ENCODE results near the gene ASTN2. TPM values are rescaled to one million over a fixed set of nuclear protein-coding genes. Genes with fewer than 3 reads are reported as not detected.

Gene ASTN2
- total RNA-seq, 1 donor from 2014 or later: 5.4 TPM

DNA sequence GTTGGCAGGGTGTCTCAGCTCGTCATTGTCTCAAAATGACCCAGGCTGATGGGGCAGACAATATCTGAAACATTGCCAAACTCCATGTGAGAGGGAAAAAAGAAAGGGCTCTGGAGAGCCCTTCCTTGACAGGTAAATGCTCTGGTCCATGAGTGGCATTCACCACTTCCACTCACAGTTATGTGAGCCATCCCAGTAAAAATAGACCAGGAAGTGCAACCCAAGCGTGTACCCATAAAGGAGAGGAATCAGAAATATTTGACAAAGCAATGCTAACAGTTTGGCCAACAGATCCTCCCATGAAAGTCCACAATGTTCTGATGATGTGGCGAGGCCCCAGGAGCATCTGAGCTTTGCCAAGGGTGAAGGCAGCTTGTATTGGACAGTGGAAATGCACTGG, 49.4 kb downstream of the ASTN2 start:
- intact Hi-C loops (cut with micrococcal nuclease): no loop called here

DNA sequence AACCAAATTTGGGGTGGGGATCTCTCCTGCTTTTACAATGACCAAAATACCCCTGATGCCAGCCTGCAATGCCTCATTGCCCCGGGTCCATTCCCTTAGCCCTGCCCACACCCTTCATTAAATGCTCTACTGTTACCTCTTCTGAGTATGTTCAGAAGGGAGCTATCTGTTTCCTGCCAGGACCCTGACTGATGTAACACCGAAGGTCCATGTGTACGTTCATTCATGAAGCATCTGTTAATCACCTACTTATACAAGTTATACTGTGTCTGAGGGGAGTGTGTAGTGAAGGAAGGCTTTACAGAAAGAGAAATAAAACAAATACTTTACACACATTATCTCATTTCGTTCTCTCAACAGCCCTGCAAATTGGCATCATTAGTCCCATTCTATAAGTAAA, 51.9 kb downstream of the ASTN2 start:
- intact Hi-C loops (cut with micrococcal nuclease): no loop called here

- intact Hi-C loops (cut with micrococcal nuclease): no loop called here
These were observed 54.9 kb downstream of the ASTN2 start for GRCh38 chr9:117359910-117360309.

DNA sequence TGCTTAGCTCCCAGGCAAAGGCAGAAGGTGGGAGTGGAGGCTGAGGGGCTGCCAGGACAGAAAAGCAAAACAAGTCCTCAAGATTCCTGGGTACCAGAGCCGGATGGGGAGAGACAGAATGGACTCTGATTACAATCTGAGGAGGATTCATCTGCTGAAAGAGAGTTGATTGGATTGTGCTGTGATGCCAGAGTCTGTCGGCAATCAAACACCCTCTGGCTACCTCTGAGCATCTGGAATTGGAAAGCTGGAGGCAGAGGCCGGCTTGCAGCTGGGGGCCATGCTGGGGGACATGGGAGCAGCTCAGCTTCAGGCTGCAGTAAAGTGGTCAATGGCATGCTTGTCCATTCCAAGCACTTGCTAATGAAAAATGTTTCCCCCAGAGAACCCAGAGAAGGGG, 59.3 kb downstream of the ASTN2 start:
- intact Hi-C loops (cut with micrococcal nuclease): no loop called here

DNA sequence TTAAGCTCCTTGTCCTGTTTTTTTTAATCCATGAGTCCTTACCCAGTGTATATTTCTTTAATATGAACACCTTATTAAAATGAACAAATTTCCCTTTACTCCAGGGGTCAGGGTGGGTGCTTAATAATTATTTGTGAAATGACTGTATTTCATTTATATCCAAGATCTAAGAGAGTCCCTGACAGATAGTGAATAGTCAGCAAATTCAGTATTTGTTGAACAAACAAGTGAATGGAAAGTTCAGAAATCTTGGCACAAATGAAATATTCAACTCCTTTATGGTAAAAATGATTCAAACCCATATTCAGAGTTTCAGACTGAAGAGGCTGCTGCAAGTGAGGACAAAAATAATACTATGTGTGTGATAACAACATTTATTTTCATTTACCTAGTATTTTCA, 59.9 kb downstream of the ASTN2 start:
- intact Hi-C loops (cut with micrococcal nuclease): no loop called here

DNA sequence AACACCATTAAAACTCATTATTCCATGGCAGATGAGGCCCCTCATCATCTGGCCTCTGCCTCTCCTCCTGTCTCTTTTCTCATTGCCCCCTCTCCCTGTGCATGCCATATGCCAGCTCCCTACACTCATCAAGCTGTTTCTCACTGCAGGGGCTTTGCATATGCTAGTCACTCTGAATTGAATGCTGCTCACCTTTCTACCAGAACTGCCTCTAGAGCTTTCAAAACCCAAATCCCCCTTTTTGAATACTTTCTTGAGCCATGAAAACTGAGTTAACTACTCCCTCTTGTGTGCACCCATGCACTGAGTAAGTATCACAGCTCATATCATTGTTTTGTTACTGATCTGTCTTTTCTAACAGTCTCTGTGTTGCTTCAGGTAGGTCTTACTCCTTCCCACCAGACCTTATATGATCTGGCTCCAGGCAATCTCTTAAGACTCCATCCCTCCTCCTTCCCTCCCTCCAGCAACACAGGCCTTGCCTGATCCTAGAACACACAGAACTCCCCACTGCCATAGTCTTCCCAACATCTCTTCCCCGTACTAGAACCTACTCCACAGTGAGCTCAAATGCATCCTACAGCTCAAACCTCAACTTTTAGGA, 60.5 kb downstream of the ASTN2 start:
- intact Hi-C loops (cut with micrococcal nuclease): no loop called here

DNA sequence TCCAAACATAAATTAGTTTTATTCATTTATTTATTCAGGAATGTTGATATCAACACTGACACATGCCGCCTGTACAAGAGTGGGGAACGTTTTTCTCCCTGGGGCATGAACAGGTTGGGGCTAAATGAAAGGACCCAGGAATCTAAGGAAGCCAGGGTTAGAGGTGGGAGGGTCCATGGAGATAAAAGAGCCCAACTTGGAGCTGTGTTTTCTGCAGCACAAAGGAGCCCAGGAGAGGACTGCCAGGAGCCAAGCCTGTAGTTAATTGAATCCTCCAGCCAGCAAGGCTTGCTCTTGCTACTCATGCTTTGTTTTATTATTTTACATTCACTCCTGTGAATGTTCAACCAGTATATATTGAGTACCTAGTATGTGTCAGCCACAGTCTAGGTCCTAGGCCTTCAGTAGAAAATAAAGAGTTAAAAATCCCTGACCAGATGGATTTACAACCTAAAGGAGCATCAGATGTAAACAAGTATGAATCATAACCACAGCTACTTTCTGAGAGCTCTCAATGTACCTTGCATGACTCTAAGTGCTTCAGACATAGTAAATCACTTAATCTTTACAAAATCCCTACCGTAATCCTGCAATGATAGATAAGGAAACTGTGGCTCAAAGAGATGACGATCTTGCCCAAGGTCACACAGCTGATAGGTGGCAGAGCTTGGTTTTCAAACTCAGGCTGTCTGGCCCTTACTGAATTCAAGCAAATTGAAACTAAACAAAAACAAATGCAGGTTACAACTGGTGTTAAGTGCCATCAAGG, 69.8 kb downstream of the ASTN2 start:
- intact Hi-C loops (cut with micrococcal nuclease): no loop called here

GRCh38 chr9:117343427-117343826, 71.4 kb downstream of the ASTN2 start:
- intact Hi-C loops (cut with micrococcal nuclease): no loop called here

DNA sequence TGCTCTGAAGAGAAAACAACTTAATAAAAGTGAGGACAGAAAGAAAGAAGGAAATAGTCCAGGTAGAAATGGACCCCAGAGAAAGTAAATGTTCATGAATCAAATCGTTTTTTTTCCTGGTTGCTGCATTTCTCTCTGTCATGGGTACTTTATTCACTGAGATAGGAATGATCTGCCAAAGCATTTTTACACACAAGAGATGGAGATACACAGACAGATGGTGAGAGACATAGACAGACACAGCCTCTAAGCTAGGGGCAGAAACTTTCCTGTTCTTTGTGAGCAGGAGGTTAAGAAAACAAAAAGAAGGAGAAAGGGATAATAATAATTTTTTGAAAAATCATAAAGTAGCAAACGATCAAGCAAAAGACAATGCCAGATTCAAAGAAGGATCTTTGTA, 73.7 kb downstream of the ASTN2 start:
- intact Hi-C loops (cut with micrococcal nuclease): no loop called here

DNA sequence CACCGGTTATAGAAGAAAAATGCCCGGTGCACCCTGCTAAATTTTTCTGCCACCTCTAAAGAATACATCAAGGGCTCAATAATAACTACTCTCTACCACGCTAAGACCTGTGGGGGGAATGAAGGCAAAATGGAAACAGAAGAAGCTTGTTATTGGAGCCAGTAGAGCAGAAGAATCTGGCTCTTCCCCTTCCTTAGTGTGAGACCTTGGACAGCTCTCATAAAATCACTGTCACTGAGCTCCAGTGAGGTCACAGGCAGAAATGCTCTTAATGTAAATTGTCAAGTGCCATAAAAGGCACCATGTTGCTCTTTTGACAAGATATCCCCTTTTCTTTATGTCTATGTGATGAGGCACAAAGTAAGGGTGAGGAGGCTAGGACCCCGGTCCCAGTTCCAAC, 74.4 kb downstream of the ASTN2 start:
- intact Hi-C loops (cut with micrococcal nuclease): no loop called here

DNA sequence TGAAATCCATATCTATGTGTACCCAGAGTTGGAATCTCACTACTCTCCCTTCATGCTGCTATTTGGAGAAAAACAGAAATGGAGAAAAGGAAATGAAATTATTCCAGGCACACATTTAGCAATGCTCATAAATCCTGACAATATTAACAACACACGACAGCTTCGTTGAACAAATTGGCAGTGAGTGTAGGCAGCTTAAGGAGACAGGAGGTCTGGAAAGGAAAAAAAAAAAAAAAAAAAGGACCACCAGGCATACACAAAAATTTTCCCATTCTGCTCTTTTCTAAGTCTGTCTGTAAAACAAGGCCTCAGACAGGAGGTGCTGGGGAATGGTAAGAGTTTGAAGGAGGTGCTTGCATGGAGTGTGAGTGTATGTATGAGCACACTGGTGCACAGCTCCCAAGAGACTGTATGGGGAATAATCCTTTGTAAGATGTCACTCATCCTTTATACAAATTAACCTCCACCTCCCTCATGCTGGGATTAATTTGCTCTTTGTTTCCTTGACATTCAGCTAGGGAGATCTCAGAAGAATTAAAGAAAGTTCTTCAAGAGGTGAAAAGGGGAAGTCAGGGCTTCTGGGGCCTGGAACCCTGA, 78.9 kb downstream of the ASTN2 start:
- intact Hi-C loops (cut with micrococcal nuclease): no loop called here

DNA sequence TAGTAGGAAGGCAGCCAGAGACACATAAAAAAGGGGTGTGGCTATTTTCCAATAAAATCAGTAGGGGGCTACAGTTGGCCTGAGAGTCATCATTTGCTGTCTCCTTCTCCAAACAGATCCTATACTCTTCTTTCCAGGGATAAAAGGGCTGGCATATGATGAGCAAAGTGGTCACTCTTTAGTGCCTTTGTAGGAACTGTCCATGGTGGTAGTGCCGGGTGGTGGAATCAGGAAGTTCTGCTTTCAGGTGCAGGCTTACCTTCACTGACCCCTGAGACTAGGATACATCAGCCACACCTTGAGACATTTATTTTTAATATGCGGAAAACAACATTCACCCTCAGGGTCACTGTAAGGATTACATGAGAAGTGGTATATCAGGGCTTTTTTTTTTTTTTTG, 80.8 kb downstream of the ASTN2 start:
- intact Hi-C loops (cut with micrococcal nuclease): no loop called here

DNA sequence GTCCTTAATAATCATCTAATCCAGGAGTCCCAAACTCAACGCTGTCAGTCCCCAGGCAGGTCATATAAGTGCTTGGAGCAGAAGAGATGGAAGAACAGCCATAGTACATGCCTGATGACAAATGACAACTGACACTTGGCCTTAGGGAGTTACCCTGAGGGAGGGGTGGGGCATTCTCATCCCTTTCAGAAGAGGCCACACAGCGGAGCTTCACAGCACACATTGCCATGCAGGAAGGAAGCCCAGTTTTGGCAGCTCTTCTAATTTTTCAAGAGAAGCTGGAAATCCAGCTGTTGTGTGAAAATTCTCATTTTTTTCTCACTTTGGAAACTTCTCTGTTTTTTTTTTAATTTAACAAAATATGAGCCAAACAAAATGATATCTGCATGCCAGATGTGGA, 89.0 kb downstream of the ASTN2 start:
- intact Hi-C loops (cut with micrococcal nuclease): no loop called here

- intact Hi-C loops (cut with micrococcal nuclease): no loop called here
These were observed 89.6 kb downstream of the ASTN2 start for GRCh38 chr9:117325110-117325731.

GRCh38 chr9:117323390-117323789, 91.5 kb downstream of the ASTN2 start:
- intact Hi-C loops (cut with micrococcal nuclease): no loop called here

GRCh38 chr9:117317192-117317591, 97.7 kb downstream of the ASTN2 start:
- intact Hi-C loops (cut with micrococcal nuclease): no loop called here

DNA sequence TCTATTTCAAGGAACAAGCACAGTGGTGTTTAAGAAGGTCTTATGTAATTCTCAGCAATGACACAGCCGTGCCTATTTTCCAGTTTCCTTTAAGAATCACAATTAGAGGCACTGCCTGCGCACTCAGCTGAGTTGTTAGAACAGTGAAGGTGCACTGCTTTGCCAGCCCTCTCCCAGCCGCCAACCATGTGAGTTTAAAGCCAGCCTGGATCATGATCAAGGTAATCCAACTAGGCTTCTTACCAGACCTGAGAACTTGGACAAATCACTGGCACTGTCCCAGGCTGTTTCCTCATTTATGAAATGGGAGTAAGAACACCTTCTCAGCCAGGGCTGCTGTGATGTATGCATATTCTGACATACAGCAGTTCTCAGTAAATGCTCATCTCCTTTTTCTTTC, 99.6 kb downstream of the ASTN2 start:
- intact Hi-C loops (cut with micrococcal nuclease): no loop called here

DNA sequence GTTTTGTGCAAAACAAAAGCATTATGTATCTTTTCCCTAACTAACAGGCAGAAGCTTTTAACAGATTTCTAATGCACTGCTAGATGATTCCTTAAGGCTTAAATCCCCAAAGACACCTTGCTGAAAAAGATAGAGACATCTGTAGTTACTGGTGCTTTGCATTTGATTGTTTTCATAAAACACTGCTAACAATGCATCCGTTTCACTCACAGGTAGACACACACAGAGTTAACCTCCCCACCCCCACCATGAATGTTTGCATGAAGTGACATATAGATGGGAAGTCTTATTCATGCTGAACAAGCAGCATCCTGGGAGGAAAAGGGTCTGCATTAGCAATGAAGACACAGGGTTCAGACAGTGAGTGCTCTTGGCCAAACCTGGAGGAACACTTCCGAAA, 100.9 kb downstream of the ASTN2 start:
- intact Hi-C loops (cut with micrococcal nuclease): no loop called here

DNA sequence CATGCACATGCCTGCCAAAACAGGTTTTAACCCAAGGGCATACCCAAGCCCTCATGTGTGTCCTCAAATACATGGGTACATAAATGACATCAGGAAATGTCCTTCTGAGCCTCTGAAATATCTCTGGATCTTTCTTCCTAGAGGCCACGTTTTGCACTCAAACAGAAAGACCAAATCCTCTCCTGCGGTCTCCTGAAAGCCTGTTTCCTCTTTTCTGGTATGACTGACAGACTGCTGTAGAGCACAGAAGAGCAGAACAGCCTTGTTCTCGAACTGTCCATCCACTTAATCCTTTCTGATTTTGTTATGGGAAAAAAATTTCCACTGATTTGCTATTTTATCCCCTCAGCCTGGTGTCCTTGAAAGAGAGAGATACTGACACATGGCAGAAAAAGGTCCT, 107.2 kb downstream of the ASTN2 start:
- intact Hi-C loops (cut with micrococcal nuclease): no loop called here

DNA sequence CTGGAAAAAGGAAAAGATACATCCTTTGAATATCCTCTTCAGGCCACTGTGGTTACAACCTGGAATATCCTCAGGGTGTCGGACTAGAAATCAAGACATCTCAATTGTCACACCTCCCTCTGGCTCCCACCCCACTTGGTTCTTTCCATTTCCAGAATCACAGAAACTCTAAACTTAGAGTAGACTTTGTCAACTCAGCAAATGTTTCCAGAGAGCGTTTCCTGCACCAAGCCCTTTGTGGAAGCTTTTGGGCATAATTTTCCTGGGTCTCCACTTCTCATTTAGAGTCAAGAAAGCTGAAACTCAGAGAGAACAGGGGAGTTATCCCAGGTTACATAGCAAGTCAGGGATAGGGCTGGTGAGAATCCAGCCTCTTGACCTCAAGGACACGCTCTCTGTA, 108.8 kb downstream of the ASTN2 start:
- intact Hi-C loops (cut with micrococcal nuclease): no loop called here

DNA sequence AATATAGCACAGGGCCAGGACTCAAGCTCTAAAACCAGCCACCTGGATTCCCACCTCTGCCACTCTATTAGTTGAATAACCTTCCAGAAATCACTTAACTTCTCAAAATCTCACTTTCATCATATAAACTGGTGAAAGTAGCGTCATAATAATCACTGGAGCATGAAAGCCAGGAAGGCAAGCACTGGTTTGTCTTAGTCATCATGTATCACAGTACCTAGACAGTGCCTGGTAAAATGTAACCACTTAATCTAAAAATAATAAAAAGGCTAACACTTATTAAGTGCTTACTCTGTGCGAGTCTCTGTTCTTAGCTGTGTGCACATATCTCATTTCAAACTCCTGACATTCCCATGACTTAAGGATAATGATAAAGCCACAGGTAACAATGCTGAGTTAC, 109.4 kb downstream of the ASTN2 start:
- intact Hi-C loops (cut with micrococcal nuclease): no loop called here

DNA sequence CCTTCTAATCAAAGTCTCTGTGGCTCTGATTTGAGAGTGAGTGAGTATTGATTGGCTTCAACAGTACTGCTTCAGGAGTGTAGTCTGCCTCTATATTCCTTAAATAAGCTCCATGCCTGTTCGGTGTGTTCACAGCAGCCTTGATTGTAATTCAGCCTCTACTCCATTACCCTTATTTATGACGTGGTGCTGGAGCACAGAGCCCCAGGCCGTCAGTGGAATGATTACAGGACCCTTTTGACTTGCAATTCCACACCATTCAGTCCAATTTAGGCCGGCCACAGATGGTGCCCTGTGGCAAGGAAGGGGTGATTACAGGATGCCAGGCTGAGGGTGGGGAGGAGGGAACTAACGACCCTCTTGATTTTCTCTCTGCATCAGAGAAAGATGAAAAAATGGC, 110.3 kb downstream of the ASTN2 start:
- intact Hi-C loops (cut with micrococcal nuclease): no loop called here
